GM23338 (cell line): ENCODE measurements around the gene ABCA4. TPM values are rescaled to one million over a fixed set of nuclear protein-coding genes. Genes with fewer than 3 reads are reported as not detected.

Source experiments
- ATAC-seq: fragments of 200-7000 bp; cut with Tn5 transposase; 3 replicates; pipeline ENCODE4 v1.9.1; 2020
- DNase-seq: peaks from one replicate; pipeline ENCODE4 v3.0.0-alpha.2; 2015; ENCODE audit warnings: low spot score
- H2AFZ ChIP-seq: fragments of 200-600 bp; sonication (generic); 2 replicates; pipeline ENCODE4 v1.8.0; 2016; ENCODE audit warnings: antibody characterized with exemption, mild to moderate bottlenecking, moderate library complexity
- H3F3A ChIP-seq: fragments of 200-600 bp; sonication (generic); replicated peaks from 2 replicates; pipeline ENCODE4 v1.8.0; 2017; ENCODE audit warnings: antibody characterized with exemption, mixed run types, low read depth
- H3K27ac ChIP-seq: fragments of 200-600 bp; sonication (generic); 2 replicates; pipeline ENCODE4 v1.6.1; 2016; ENCODE audit warnings: low read depth
- H3K27me3 ChIP-seq: fragments of 200-600 bp; sonication (generic); 2 replicates; pipeline ENCODE4 v1.8.0; 2016; ENCODE audit warnings: mild to moderate bottlenecking, mixed run types, moderate library complexity; ENCODE audit not compliant: insufficient read depth
- H3K36me3 ChIP-seq: fragments of 200-600 bp; sonication (generic); 2 replicates; pipeline ENCODE4 v1.8.0; 2016; ENCODE audit warnings: mild to moderate bottlenecking; ENCODE audit not compliant: insufficient read depth
- H3K4me1 ChIP-seq: fragments of 200-600 bp; sonication (generic); 2 replicates; pipeline ENCODE4 v1.8.0; 2016; ENCODE audit warnings: mild to moderate bottlenecking, moderate library complexity; ENCODE audit not compliant: insufficient read depth
- H3K4me2 ChIP-seq: fragments of 200-600 bp; sonication (generic); 2 replicates; pipeline ENCODE4 v1.7.1; 2017; ENCODE audit warnings: mixed run types
- H3K4me3 ChIP-seq: fragments of 200-600 bp; sonication (generic); 2 replicates; pipeline ENCODE4 v1.6.1; 2016; ENCODE audit warnings: mixed run types
- H3K79me2 ChIP-seq: fragments of 200-600 bp; sonication (generic); replicated peaks from 2 replicates; pipeline ENCODE4 v1.8.0; 2017; ENCODE audit warnings: mild to moderate bottlenecking; ENCODE audit not compliant: insufficient read depth
- H3K9me2 ChIP-seq: fragments of 200-600 bp; sonication (generic); 2 replicates; pipeline ENCODE4 v1.8.0; 2017; ENCODE audit not compliant: insufficient read depth
- H4K20me1 ChIP-seq: fragments of 200-600 bp; sonication (generic); replicated peaks from 2 replicates; pipeline ENCODE4 v1.8.0; 2017; ENCODE audit warnings: mild to moderate bottlenecking; ENCODE audit not compliant: insufficient read depth
- H3K27ac Mint-ChIP-seq: 2 replicates; pipeline ENCODE4 v1.8.0; 2020; ENCODE audit warnings: inconsistent platforms, mild to moderate bottlenecking, moderate library complexity, mixed read lengths
- H3K27me3 Mint-ChIP-seq: 3 replicates; pipeline ENCODE4 v1.8.0; 2022; ENCODE audit warnings: low read depth, mild to moderate bottlenecking, moderate library complexity, mixed read lengths, inconsistent platforms; ENCODE audit not compliant: insufficient read depth, poor library complexity
- H3K36me3 Mint-ChIP-seq: 3 replicates; pipeline ENCODE4 v1.8.0; 2021; ENCODE audit warnings: low read depth, mild to moderate bottlenecking, inconsistent platforms, moderate library complexity, mixed read lengths
- H3K4me1 Mint-ChIP-seq: 3 replicates; pipeline ENCODE4 v1.8.0; 2020; ENCODE audit warnings: mild to moderate bottlenecking, inconsistent platforms, mixed read lengths
- H3K4me3 Mint-ChIP-seq: 3 replicates; pipeline ENCODE4 v1.8.0; 2021; ENCODE audit warnings: moderate library complexity, mild to moderate bottlenecking, inconsistent platforms, mixed read lengths
- H3K9me3 Mint-ChIP-seq: 3 replicates; pipeline ENCODE4 v1.8.0; 2020; ENCODE audit warnings: moderate library complexity, mild to moderate bottlenecking, inconsistent platforms, mixed read lengths
- ETS1 ChIP-seq: IDR thresholded peaks from 2 replicates; pipeline ENCODE4 v1.6.1; 2016; ENCODE audit warnings: antibody characterized with exemption
- JUNB ChIP-seq: IDR thresholded peaks from one replicate; pipeline ENCODE4 v1.6.1; 2016; ENCODE audit warnings: antibody characterized with exemption; ENCODE audit not compliant: unreplicated experiment
- STAT1 ChIP-seq: IDR thresholded peaks from one replicate; pipeline ENCODE4 v1.6.1; 2016; ENCODE audit warnings: antibody characterized with exemption; ENCODE audit not compliant: unreplicated experiment
- ZNF114 ChIP-seq: fragments of 250-450 bp; sonication (Bioruptor Pico); IDR thresholded peaks from 2 replicates; pipeline ENCODE4 v1.5.0; 2020; ENCODE audit warnings: mild to moderate bottlenecking, moderate library complexity
- ZNF331 ChIP-seq: fragments of 250-450 bp; sonication (Bioruptor Pico); IDR thresholded peaks from 2 replicates; pipeline ENCODE4 v1.5.0; 2020; ENCODE audit warnings: low read depth, mild to moderate bottlenecking, moderate library complexity
- ZNF462 ChIP-seq: fragments of 250-450 bp; sonication (Bioruptor Pico); IDR thresholded peaks from 2 replicates; pipeline ENCODE4 v1.5.0; 2020; ENCODE audit warnings: mild to moderate bottlenecking, moderate library complexity
- polyA plus RNA-seq: library from polyadenylated mRNA; unstranded; fragments of >200 nt; fragmentation: Nextera tagmentation; extraction: Ambion mirVana; gene quantifications from 2 replicates; pipeline ENCODE4 v1.2.1, GENCODE V29; 2016
- total RNA-seq: library from RNA; depleted of rRNA; stranded (reverse); fragments of >200 nt; shearing (Covaris generic); gene quantifications from 2 replicates; pipeline ENCODE4 v1.2.3, GENCODE V29; 2014

ABCA4 gene
- total and polyA plus RNA-seq, 2 experiments from 2014 or later, result not detected

- peaks cover 4% of the 10 kb centered on the region for H3K27me3 Mint-ChIP-seq
- DNase-seq, result no peak
- no peaks in the 10 kb centered on the region for H3K79me2 ChIP-seq
- TF ChIP-seq STAT1 (no peak), JUNB (no peak), ZNF462 (CRISPR knock-in tag) (no peak), ETS1 (no peak), ZNF114 (CRISPR knock-in tag) (no peak), ZNF331 (CRISPR knock-in tag) (no peak)
- no peak overlapping the region for H3K4me3 ChIP-seq
- no peaks in the 10 kb centered on the region for H3K36me3 ChIP-seq
- H3K9me2 ChIP-seq, result no peaks in the 10 kb centered on the region
- H3K27ac ChIP-seq, result no peak overlapping the region
- no peak for ATAC-seq
- no peak overlapping the region for H3K4me2 ChIP-seq
- H3K4me1 Mint-ChIP-seq, result peaks cover 18% of the 10 kb centered on the region; the same call in 2 of the 3 replicates
- H3K9me3 Mint-ChIP-seq, result peaks cover 3% of the 10 kb centered on the region; the same call in 2 of the 3 replicates
- H3K4me3 Mint-ChIP-seq, result no peak overlapping the region
- H3F3A ChIP-seq, result no peaks in the 10 kb centered on the region
- no peaks in the 10 kb centered on the region for H4K20me1 ChIP-seq
- peaks cover 6% of the 10 kb centered on the region for H3K4me1 ChIP-seq
- H2AFZ ChIP-seq, result no peak overlapping the region
- H3K36me3 Mint-ChIP-seq, result no peaks in the 10 kb centered on the region
- H3K27ac Mint-ChIP-seq, result no peak overlapping the region
- H3K27me3 ChIP-seq, result no peaks in the 10 kb centered on the region
Observed at GRCh38 chr1:93981274-93981667, 139.7 kb downstream of the ABCA4 start.
